Heart left ventricle (tissue), 16 donors: Measurements from ENCODE around the gene FAM53B. TPM values are rescaled to one million over a fixed set of nuclear protein-coding genes. Genes with fewer than 3 reads are reported as not detected.

Experiments
- ATAC-seq, 4 donors: fragments of 200-7000 bp; cut with Tn5 transposase; one replicate each; pipeline ENCODE4 v1.9.1; 2020 to 2022; ENCODE audit warnings: moderate library complexity in 4 of 4, mild to moderate bottlenecking in 3 of 4, moderate number of reproducible peaks in 1 of 4
- DNase-seq, 5 donors: peaks; one replicate each; pipeline ENCODE4 v3.0.0-alpha.2; 2020
- H3K27ac ChIP-seq, 12 donors: fragments of 200-600 bp; sonication (generic) in 4 of 12; one replicate each; pipeline versions ENCODE4 v1.5.0 to v1.8.0; 2016 to 2022; ENCODE audit warnings: mild to moderate bottlenecking in 2 of 12
- H3K27me3 ChIP-seq, 9 donors: fragments of 200-600 bp; sonication (generic) in 2 of 9; one replicate each; pipeline versions ENCODE4 v1.5.1 to v1.8.0; 2016 to 2022; ENCODE audit warnings: mild to moderate bottlenecking in 3 of 9
- H3K36me3 ChIP-seq, 9 donors: fragments of 200-600 bp; sonication (generic) in 2 of 9; one replicate each; pipeline versions ENCODE4 v1.5.0 to v1.8.0; 2018 to 2022; ENCODE audit warnings: mild to moderate bottlenecking in 2 of 9
- H3K4me1 ChIP-seq, 12 donors: fragments of 200-600 bp; sonication (generic) in 4 of 12; one replicate each; pipeline versions ENCODE4 v1.5.0 to v1.8.0; 2016 to 2022; ENCODE audit warnings: mild to moderate bottlenecking in 3 of 12
- H3K4me3 ChIP-seq, 12 donors: fragments of 200-600 bp; sonication (generic) in 4 of 12; one replicate each; pipeline versions ENCODE4 v1.5.0 to v1.8.0; 2017 to 2022; ENCODE audit warnings: mild to moderate bottlenecking in 9 of 12, moderate library complexity in 4 of 12
- H3K9me3 ChIP-seq, 12 donors: fragments of 200-600 bp; sonication (generic) in 4 of 12; one replicate each; pipeline versions ENCODE4 v1.5.0 to v1.8.0; 2016 to 2022; ENCODE audit warnings: mild to moderate bottlenecking in 1 of 12
- POLR2A ChIP-seq, 2 donors: fragments of 450-650 bp; IDR thresholded peaks; one replicate each; pipeline ENCODE4 v1.6.1; 2017; ENCODE audit warnings: antibody characterized with exemption in 2 of 2, mild to moderate bottlenecking in 2 of 2, moderate library complexity in 2 of 2
- WGBS, 4 donors: extraction: QIAGEN DNeasy Blood & Tissue Kit in 2 of 4; methylation state at CpG; one replicate each; pipeline versions ENCODE4 v1.1.5 to v1.1.7; 2013 to 2018; 5-methylcytosine and 5-hydroxymethylcytosine counted together
- intact Hi-C, 10 donors: fragments of 100-400 bp; cut with DNase I; formaldehyde crosslinking; loops; one replicate each; pipeline versions ENCODE4 v1.11.1 to v1.14.2; 2022
- polyA plus RNA-seq, 2 donors: library from polyadenylated mRNA; stranded (reverse); fragments of 200-250 nt; gene quantifications; one replicate each; pipeline ENCODE4 v1.2.3, GENCODE V29; 2013
- total RNA-seq, 9 donors: library from RNA; depleted of rRNA in 2 of 9; stranded (reverse); fragments of >200 nt in 2 of 9; fragmentation: NEBNext Ultra II Directional in 3 of 9; extraction: Animal tissue kit (Norgen Biotek cat#: 25700) in 3 of 9; gene quantifications; one replicate each; pipeline versions ENCODE4 v1.1.0 to v1.2.4, GENCODE V29; 2016 to 2023
- TF ChIP-seq, protein P1 (sequence below), 12 donors: fragments of 200-600 bp; sonication (generic) in 4 of 12; IDR thresholded peaks; one replicate each; pipeline versions ENCODE4 v1.5.0 to v1.8.0; 2018 to 2022; ENCODE audit warnings: antibody characterized with exemption in 12 of 12, mild to moderate bottlenecking in 5 of 12
- donor health status: ischemic (EF 13 %, LVEDD 7.1; RV severe dilation, severe dysfunction).
- donor health status: healthy with polysubstance abuse.
- donor health status: DM: no; HTN: yes; CAD: no.
- donor health status: DM: no; HTN: no; CAD: no.
- donor health status: ischemic (EF 25% LVEDD 6.9; RV normal size, moderate dysfunction).
- donor health status: ischemic (EF 25% LVEDD 5.7; RV mildly dilated, moderate dysfunction).
- donor health status: healthy.
- donor health status: DM: yes; HTN: yes; CAD: no.
- donor health status: ischemic (EF 35%, LVEDD 5.7; RV mildly dilated, moderate dysfunction).
- donor health status: nonischemic (EF 11% LVEDD 7.7; RV severe dilation, severe dysfunction).
- donor health status: DM: yes; HTN: yes; CAD: no.
- donor health status: PGD.
- donor health status: ischemic (EF 29% LVEDD 5.4; RV normal size, mild dysfunction).
- donor health status: nonischemic (EF 23%, LVEDD 6.1; RV moderate dilation, normal function).

FAM53B gene
- total and polyA plus RNA-seq, 11 donors: 23.7 to 57.7 (median 35.5) TPM

DNA sequence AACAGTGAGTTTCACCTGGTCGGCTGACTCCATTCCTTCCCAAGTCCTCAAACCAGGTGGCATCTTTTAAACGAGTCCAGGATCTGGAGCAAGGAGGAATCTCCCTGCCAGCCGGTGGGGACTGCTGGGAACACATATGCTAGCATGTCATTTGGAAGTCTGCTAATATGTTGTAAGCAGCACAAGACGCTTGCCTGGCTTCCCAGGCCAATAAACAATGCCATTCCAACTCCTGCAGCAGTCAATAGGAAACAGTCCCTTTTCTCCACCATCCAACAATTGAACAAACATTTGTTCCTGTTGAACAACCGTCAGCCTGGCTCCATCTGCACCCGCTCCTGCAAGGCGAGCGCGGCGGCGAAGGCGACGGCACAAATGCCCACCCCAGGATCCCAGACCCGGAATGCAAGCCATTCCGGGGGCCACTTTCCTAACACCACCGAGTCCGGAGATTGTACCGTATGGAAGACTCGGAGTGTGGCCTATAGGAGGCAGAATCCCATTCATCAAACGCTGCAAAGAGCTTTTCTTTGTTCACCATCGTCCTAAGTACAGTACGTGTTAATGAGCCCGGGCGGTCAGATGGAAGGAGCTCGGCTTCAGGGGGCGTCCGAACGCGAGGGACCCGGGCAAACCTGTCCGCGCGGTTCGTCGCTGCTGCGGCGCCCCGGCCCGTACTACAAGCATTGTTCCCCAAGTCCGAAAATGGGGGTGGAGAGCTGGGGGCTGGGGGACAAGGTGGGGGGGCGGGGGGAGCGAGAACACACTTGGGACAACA is 1.6 kb downstream of the FAM53B start:
- H3K4me3 ChIP-seq: peak overlapping the region; percentile 62 to 89 (median 75)
- H3K27ac ChIP-seq: peak overlapping the region; percentile 58 to 95 (median 84)
- 3 to 27% (median 9%) methylated on average over 16 to 42 of the region's 42 CpGs for WGBS, 4 donors
- DNase-seq (no peak), ATAC-seq (no peak)
- no peaks in the 10 kb centered on the region for H3K9me3 ChIP-seq
- H3K4me1 ChIP-seq: peaks cover 26 to 68% (median 57%) of the 10 kb centered on the region in 12 donors
- TF ChIP-seq, protein P1, sequence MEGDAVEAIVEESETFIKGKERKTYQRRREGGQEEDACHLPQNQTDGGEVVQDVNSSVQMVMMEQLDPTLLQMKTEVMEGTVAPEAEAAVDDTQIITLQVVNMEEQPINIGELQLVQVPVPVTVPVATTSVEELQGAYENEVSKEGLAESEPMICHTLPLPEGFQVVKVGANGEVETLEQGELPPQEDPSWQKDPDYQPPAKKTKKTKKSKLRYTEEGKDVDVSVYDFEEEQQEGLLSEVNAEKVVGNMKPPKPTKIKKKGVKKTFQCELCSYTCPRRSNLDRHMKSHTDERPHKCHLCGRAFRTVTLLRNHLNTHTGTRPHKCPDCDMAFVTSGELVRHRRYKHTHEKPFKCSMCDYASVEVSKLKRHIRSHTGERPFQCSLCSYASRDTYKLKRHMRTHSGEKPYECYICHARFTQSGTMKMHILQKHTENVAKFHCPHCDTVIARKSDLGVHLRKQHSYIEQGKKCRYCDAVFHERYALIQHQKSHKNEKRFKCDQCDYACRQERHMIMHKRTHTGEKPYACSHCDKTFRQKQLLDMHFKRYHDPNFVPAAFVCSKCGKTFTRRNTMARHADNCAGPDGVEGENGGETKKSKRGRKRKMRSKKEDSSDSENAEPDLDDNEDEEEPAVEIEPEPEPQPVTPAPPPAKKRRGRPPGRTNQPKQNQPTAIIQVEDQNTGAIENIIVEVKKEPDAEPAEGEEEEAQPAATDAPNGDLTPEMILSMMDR (IDR thresholded peaks at IDR 0.05): peak in 5 of 12 donors; percentile 10 to 33 (median 21)
- TF ChIP-seq POLR2A (IDR thresholded peaks at IDR 0.05): no peak
- peaks cover 0 to 8% (median 5%) of the 10 kb centered on the region in 9 donors for H3K36me3 ChIP-seq
- H3K27me3 ChIP-seq: no peaks in the 10 kb centered on the region
- intact Hi-C loops: loop anchor here in 8 of 10 donors (2.0 to 5.0 kb wide), 11 partner anchors 35 to 325 kb away; partner anchors contain the start of gene OAT (in 1 of the 8)

DNA sequence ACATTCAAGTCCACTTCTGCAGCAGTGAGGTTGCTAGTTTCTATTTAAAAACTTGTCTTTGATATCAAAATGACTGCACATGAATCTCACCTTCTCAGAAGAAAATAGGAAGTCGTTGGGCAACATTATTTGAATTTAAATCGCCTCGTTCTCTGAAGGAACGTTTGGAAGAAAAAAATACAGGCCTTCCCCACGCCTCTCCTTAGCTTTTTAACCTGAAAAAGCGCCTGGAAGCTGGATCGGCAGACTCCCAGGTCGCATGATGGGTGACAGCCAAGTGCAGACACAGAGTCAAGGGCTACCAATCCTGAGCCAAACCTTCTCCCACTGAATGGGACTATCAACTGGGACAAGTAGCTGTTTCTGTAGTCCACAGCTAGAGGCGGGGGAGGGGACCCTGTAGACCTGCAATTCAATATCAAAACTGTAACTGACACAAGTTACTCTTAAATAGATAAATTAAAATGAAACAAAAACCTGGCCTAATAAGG is 2.2 kb downstream of the FAM53B start:
- ATAC-seq (peak in 1 of 4 donors; percentile 32), DNase-seq (peak in 2 of 5 donors; percentile 37 to 45)
- TF ChIP-seq POLR2A (IDR thresholded peaks at IDR 0.05): no peak
- TF ChIP-seq, protein P1 (IDR thresholded peaks at IDR 0.05): no peak
- H3K36me3 ChIP-seq: peaks cover 0 to 3% (median under 1%) of the 10 kb centered on the region in 9 donors
- H3K9me3 ChIP-seq: no peaks in the 10 kb centered on the region
- 31 to 40% (median 31%) methylated on average over 9 of the region's 9 CpGs for WGBS, 4 donors
- H3K4me3 ChIP-seq: peak overlapping the region in 11 of 12 donors; percentile 62 to 89 (median 75)
- peaks cover 30 to 75% (median 63%) of the 10 kb centered on the region in 12 donors for H3K4me1 ChIP-seq
- H3K27me3 ChIP-seq: no peaks in the 10 kb centered on the region
- intact Hi-C loops: loop anchor here (1.0 to 5.0 kb wide), 17 partner anchors 19 to 325 kb away; partner anchors contain the start of gene OAT (in 1 of the 10)
- H3K27ac ChIP-seq: peak overlapping the region; percentile 58 to 95 (median 84)

DNA sequence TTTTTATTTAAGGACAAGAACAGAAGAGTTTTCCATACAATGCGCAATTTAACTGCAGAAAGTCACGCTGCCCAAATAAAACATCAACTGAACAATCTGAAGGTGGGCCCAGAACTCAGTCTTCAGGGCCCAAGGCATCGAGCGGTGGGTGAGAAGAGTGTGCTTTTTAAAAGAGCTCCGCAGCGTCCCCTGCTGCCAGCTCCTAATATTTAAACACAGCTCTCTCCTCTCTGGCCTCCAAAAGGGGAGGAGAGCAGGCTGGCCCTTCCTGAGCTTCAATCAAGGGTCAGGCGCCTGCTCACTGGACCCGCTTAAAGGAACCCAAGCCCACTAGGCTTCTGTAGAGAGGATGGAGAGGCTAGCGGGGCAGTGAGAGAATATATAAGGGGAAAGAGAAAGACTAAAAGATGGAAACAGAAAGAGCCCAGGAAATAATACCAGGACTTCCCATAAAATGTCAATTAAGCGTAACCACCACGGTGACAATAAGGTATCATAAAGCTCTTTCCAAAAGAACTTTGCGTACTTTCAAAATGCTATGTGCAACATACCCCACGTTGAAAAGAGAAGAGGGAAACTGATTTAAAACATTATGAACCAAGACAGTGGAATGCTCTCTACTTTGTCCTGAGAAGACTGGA is 2.8 kb downstream of the FAM53B start:
- no peaks in the 10 kb centered on the region for H3K9me3 ChIP-seq
- TF ChIP-seq, protein P1 (IDR thresholded peaks at IDR 0.05): peak; percentile 73 to 95 (median 92)
- TF ChIP-seq POLR2A (IDR thresholded peaks at IDR 0.05): peak in 1 of 2 donors; percentile 12
- peak overlapping the region; percentile 58 to 95 (median 84) for H3K27ac ChIP-seq
- no peaks in the 10 kb centered on the region for H3K27me3 ChIP-seq
- H3K36me3 ChIP-seq: no peaks in the 10 kb centered on the region
- peak overlapping the region in 9 of 12 donors; percentile 64 to 89 (median 78) for H3K4me3 ChIP-seq
- WGBS, 4 donors: 22 to 24% (median 23%) methylated on average over 13 of the region's 13 CpGs
- DNase-seq: peak; percentile 85 to 90 (median 87)
- H3K4me1 ChIP-seq: peaks cover 36 to 80% (median 69%) of the 10 kb centered on the region in 12 donors
- intact Hi-C loops: loop anchor here (1.0 to 5.0 kb wide), 14 partner anchors 19 to 324 kb away; partner anchors contain the start of gene OAT (in 1 of the 10)
- peak; percentile 57 to 77 (median 68) for ATAC-seq
